Stimulated activated CD8-positive, alpha-beta memory T cell treated with anti-CD3 and anti-CD28 coated beads, Interleukin-2, amount 100 ng/mL, for 48 hours (primary cell): ENCODE measurements around the gene TASP1.
"Not testable (repeated sequence)": the region's sequence is repeated elsewhere in the genome, so short reads cannot be mapped to it uniquely, and the experiment has no call there.

Source experiments
- DNase-seq, 2 donors: peaks; one replicate each; pipeline ENCODE4 v3.0.0-alpha.2; 2020; ENCODE audit warnings: low read depth in 2 of 2

The TASP1 gene

DNA sequence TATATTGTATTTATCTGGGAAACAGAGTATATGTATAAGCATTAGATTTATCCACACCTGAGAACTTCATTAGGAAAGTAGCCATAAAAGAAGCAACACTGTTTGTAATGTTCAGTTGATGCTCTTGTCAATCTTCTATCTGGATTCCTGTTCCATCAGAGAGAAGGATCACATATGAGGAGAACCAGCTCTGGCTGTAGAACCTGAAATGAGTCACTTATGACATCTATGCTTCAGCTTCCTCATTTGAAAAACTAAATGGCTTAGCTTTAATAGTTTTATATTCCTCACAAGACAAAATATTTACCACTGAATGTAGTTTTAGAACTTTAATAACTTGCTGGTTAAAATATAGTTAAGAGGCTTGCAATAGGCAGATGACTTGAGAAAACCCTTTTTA lies 144.7 kb downstream of the TASP1 start:
- DNase-seq = no peak

DNA sequence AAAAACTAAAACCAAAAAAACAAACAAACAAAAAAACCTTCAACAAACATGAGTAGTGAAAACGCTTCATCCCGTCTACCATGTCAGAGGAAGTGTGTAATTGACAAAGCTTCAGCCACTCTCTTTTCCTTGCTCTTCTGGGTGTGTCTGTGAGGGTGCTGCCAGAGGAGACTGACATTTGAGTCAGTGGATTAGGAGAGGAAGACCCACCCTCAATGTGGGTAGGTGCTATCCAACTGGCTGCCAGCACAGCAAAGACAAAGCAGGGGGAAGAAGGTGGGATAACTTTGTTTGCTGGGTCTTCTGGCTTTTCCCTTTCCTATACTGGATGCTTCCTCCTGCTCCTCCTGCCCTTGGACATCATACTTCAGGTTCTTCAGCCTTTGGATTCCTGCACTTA lies 145.6 kb downstream of the TASP1 start:
- DNase-seq = no peak

DNA sequence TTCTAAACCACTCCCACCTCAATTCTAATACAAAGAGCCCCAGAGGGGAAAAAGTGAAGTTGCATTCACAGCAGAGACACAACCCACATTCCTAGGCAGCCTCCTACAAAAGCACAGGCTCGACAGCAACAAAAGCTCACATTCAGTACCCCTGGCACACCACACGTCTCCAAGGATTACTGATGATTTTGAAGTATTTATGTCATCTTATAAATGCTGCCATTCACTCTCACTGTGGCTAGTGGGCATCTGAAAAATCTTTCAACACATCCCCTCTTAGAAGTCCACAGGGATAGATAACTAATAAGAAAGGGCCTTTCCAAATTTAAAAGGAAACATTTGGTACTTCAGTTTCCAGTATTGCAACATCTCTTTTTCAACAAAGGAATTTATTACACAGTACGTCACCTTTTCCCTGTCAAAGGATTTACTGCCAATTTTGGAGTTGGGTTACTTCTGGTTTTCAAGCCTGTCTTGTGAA lies 146.7 kb downstream of the TASP1 start:
- DNase-seq = no peak

DNA sequence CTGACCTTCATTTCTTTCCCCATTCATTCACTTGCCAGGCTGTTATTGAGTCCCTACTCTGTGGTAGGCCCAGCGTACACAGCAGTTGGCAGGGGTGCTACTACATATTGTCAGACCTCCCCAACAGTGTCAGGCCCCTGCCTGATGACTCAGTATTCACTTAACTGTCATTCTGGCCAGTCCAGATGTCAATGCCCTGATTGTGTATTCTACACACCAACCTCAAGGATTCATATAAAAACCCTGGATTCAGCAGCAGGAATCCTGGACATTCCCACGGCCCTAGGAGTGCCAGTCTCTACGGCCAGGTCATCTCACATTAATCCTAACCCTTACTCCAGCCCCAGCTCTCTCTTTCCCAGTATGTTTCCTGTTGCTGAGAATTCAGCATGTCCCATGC lies 151.5 kb downstream of the TASP1 start:
- DNase-seq = no peak

DNA sequence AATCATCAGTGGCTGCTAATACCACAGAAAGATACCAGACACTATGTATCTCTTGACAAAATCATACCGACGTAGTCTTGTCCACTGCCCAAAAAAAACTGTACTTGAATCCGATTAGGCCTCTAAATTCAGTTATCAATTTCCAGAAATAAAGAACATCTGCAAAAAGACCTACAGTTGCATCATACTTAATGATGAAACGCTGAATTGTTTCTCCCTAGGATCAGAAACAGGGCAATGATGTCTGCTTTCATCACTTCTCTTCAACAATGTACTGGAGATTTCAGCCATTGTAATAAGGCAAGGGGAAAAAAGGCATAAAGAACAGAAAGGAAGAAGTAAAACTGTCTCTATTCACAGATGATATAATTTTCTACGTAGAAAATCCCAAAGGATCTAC lies 152.0 kb downstream of the TASP1 start:
- DNase-seq = no peak

DNA sequence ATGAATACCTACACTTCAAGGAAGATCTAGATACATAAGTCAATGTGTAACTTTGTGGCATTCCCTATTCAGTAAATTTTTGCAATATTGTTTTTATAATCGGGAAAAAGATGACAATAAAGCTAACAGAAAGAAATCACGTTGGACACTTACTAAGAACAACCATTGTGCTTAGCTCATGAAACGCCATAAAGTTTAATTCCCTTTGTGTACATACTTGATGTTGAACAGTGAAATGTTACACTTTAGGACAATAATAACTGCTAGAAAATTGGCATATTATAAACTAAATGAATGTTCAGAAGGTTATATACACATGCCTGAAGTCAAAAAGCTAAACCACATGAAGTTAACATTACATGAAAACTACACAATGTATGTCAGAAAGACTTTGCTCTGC lies 153.2 kb downstream of the TASP1 start:
- no peak for DNase-seq

DNA sequence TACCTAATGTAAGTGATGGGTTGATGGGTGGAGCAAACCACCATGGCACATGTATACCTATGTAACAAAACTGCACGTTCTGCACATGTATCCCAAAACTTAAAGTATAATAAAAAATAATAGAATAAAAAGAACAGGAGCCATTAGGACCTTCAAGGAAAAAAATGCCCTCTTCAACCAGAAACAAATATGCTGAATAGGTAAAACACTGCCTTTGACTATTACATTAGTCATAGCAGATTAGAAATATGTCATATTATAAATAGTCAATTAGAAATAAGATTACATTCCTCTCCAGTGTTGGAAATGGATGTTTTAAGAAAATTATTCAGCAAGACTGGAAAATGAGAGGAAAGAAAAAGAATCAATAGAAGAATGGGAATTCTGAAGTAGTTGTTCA lies 153.7 kb downstream of the TASP1 start:
- not testable (repeated sequence) for DNase-seq

DNA sequence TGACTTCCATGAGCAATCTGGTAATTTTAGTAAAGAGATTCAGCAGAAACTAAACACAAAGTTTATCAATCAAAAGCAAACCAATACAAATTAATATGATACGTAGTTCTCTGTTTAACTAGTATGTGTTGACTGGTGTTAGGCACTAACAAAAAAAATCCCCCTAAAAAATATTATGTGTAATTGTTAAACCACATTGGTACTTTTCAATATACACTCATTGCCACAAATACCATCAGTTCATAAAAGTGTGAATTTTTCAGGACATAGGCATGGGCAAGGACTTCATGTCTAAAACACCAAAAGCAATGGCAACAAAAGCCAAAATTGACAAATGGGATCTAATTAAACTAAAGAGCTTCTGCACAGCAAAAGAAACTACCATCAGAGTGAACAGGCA lies 155.3 kb downstream of the TASP1 start:
- DNase-seq = not testable (repeated sequence)

DNA sequence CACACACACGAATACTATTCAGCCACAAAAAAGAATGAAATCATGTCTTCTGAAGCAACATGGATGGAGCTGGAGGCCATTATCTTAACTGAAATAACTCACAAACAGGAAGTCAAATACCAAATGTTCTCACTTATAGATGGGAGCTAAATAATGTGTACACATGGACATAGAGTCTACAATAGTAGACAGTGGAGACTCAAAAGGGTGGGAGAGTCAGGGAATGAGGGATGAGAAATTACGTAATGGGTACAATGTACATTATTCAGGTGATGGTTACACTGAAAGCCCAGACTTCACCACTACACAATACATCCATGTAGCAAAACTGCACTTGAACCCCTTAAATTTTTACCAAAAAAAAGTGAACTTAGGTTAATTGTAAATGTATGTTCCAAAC lies 160.4 kb downstream of the TASP1 start:
- DNase-seq = no peak

DNA sequence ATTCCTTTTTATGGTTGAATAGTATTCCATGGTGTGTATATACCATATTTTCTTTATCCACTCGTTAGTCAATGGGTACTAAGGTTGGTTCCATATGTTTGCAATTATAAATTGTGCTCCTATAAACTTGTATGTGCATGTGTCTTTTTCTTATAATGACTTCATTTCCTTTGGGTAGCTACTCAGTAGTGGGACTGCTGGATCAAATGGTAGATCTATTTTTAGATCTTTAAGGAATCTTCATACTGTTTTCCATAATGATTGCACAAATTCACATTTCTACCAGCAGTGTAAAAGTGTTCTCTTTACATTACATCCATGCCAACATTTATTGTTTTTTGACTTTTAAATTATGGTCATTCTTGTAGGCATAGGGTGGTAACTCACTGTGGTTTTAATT lies 164.3 kb downstream of the TASP1 start:
- no peak for DNase-seq

DNA sequence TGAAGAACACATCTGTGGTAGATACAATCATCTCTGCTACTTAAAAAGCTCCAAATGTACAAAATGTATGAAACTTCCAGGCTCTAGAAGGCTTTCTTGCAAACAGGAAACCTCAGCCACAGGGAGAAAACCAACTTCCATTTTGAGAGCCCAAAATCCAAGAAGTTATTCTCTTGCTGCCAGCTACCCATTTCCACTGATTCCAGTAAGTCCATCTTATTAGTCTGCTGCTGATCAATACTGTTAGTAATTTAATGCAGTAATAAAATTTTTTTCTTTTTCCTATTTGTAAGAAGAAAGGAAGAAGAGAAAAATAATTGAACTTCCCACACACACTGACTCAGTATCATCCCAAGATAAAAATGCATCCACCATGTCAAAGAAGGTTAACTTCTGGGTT lies 169.5 kb downstream of the TASP1 start:
- DNase-seq = no peak

DNA sequence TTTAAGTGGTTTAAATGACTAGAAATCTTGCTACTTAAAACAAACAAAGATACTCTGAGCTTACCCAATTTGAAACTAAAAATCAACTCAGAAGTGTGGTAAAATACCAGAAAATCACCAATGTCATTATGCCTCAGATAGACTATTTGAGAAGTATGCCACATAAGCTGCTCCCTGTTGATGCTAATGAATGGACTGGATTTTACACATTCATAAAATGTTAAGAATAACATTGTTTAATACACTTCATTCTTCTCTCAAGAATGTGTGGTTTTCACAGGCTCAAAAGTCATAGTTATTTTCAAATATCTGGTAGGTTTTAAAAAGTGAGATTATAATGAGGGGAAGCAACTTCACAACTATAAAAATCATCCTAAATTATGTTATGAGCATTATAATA lies 170.6 kb downstream of the TASP1 start:
- DNase-seq = no peak

DNA sequence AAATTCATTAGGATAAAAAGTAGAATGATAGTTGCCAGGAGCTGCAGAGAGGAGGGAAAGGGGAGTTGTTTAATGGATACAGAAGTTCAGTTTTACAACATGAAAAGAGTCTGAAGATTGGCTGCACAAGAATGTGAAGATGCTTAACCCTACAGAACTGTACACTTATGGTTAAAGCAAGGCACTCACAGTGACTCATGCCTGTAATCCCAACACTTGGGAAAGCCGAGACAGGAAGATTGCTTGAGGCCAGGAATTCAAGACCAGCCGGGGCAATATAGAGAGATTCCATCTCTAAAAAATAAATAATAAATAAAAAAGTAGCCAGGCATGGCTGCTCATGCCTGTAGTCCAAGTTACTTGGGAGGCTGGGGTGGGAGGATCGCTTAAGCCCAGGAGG lies 174.0 kb downstream of the TASP1 start:
- no peak for DNase-seq

DNA sequence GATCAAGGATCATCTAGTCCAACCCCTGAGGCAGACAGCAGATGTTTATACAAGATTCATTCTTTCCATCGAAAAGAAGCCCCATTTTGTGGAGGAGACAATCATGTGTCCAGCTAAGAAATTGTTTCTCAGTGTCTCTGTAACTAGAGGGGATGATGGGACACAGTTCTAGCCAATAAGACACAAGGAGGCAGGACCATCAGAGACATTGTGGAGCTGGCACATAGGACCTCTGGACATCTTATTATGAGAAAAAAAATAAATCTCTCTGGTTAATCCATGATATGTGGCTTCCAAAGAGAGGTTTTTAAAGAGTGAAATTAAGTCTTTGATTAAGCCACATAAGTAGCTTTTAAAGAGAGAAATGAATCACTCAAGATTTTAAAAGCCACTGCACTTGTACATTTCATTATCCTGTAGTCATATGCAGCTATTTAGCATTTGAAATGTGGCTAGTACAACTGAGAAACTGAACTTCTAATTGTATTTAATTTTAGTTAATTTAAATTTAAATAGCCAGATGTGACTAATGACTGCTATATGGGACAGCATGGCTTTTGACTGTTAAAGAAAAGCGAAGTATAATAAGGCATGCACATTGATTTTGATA lies 176.8 kb downstream of the TASP1 start:
- no peak for DNase-seq

DNA sequence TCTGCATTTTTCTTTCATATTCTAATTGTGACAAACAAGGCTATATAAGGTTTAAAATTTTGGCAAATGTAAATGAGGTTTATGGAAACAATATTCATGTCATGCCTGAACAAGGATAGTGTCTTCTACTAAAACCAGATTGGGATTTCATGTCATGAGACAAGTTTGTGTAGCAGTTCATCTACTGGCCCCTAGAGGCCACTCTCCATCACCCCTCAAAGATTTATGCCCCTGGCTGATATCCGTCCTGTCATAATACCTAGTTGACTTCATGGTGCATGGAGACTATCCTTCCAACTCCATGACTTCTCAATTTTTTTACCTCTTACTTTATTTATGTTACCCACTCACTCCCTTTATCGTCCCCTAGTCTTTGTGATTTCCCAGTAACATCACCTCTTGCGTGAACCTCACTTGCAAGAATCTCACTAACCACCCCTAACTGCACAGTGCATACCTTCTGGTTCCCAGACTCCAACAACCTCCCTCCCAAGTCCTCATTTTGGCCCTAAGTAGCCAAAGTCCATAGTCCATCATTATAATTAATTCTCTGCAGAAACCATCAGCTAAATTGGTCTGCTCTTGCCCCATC lies 179.8 kb downstream of the TASP1 start:
- DNase-seq = no peak

DNA sequence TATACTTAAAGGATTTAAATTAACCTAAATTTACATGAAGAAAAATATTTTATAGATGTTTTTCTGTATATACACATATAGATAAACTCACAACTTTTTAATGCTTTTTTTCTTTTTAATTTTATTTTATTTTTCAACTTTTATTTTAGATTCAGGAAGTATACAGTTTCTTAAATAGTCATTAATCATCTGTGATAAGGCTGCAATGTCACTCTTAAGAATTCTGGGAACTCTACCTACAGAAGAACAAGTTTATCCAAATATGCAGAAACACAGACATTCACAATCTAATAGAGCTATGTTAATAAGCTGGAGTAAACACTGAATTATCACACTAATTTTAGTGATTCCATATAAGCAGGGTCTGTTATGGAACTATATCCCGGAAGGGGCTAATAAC lies 181.2 kb downstream of the TASP1 start:
- no peak for DNase-seq

DNA sequence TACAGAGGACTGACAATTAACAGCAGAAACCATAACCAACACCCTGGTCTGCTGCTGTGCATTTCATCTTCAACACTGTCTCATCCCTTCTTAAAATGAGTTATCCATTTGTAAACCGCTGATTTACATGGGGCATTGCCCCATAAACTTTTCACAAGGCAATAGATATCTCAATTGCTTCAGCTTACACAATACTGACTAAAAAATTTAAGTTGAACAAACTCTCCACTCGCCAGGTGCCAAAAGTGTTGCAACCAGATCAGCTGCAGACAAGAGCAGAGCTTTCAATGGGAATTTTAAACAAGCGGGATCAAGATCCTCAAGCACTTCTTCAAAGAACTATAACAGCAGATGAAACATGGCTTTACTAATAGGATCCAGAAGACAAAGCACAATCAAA lies 183.0 kb downstream of the TASP1 start:
- no peak for DNase-seq

DNA sequence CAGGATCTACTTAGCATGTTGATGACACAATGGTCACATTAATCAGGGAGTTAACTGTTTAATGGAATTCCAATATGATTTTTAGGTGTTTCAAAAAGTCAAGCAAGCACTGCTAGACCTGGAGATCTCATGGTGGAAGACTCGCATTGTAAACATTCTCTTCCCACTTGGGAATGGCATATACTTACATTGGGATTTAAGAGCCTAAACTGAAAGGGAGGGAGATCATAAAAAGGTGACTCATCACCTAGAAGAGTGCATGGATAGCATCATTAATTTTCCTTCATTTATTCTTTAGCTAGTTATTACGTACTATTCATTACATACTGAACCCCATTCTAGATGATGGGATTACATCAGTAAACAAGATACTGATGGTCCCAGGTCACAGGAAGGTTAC lies 185.4 kb downstream of the TASP1 start:
- no peak for DNase-seq

DNA sequence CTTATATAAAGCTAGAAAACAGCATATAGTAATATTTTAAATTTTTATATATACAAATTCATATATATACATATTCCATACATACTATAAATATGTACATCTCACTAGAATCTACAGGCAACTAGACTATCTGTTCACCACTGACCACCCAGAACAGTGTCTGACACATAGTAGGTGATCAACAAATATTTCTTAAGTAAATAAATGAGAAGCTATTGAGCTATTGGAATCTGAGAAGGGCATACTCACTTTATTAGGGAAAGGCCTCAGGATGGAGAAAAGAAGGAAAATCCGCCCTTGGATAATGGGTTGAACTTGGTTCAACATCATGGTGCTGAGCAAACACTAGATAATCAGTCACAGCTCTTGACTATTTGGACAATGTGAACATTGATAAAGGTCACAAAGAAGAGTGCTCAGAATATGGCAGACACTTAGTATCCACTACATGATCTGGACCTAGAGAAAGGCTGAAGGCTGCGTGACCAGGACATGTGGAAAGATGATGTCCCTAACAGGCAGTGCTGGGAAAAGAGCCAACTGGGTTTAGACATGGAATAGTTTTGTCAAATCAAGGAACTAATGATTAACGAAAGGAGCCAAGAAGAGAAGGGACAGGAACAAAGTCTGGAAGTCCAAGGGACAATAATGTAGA lies 186.1 kb downstream of the TASP1 start:
- no peak for DNase-seq

DNA sequence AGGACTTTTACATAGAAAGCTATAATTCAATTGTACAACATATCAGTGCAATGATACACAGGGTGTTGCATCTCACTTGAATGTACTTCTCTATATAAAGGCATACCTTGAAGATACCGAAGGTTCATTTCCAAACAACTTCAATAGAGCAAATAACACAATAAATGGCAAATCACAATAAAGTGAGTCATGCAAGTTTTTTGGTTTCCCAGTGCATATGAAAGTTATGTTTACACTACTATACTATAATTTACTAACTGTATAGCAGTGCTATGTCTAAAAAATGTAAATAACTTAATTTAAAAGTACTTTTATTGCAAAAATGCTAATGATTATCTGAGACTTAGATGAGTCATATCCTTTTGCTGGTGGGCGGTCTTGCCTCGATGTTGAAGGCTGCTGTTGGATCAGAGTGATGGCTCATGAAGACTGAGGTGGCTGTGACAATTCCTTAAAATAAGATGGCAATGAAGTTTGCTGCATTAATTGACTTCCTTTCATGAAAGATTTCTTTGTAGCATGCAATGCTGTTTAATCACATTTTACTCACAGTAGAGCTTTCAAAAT lies 188.8 kb downstream of the TASP1 start:
- DNase-seq = no peak

DNA sequence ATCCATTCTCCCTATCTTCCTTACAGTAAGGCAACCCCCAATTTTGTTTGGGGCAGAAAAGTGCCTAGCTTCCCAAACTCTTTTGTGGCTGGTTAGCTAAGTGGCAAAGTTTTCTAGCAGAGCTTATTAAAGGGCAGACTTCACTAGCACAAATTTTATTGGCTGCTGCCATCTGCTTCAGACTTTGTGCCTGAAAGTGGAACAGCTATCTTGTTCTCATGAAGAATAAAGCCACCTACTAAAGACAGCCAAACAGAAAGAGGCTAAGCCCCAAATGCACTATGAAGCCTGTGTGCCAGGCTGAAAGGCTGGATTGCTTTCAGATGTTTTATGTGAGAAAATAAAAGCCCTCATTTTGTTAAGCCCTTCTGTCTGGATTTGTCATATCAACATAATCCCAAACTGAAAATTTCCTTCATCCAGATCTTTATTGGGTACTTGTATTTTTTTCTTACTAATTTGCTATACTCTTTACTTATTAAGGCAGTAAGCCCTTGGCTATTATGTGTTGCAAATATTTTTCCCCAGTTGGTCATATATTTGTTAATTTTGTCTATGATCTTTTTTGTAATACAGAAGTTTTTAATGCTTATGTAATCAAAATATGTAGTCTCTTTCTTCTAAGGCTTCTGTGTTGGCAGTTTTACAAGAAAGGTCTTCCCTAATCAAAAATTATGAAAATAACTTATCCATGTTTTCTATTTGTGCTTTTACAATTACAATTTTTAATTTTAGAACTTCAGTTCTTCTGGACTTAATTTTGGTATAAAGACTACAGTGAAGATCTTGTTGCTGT lies 191.1 kb downstream of the TASP1 start:
- DNase-seq = no peak

DNA sequence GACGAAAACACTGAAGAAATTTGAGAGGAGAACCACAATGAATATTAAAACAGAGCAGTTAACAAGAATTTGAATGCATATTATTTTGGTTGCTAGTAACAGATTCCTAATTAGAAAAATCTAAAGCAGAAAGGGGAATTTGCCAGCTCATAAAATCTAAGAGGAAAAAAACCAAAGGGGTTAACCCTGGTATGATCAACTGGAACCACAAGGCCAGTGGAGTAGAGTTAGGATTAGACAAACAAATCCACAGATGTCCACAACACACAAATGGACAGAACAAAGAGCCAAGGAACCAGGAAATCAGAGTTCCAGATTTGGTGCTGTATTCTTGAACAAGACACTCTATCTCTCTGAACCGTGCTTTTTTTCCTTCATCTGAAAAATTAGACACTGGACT lies 195.0 kb downstream of the TASP1 start:
- DNase-seq = no peak
